Measurements from ENCODE around the gene LMO7.

The LMO7 gene

GRCh38 chr13:75635828-75636435 is at the start of gene LMO7:
TSS of gene LMO7 (plus strand) at chr13:75636330. CDS start at chr13:75636658, 328 bp downstream.
- DNase-seq (ENCODE audit: low read depth in 2 of 2), result peak; percentile 22 to 28

GRCh38 chr13:75587679-75588078 is 48.5 kb upstream of the LMO7 start:
- DNase-seq (ENCODE audit: low read depth in 2 of 2), result no peak

DNA sequence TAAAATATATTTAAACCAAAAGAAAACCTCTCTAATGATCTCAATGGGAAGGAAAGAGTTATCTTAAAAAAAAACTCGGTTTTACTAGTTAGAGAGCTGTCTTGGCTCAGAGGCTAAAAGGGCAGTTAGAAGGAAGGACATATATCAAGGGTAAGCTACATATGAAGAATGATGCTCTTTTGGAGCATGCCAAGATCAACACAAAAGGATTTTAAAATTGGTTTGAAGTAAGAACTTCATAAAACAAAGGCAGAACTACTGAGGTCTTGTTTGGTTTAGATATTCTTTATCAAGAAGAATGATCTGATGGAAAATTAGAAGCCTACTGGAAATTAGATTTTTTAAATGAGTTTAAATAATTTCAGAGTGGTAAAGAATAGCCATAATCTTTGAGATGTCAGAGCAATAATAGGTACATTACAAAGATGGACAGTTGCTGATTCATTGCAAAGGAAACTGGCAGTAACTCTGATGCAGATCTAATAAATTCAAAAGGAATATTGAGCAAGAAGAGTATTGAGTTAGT is 39.4 kb upstream of the LMO7 start:
- no peak for DNase-seq (ENCODE audit: low read depth in 2 of 2)

GRCh38 chr13:75600371-75600770 is 35.8 kb upstream of the LMO7 start:
- DNase-seq (ENCODE audit: low read depth in 2 of 2), result no peak

GRCh38 chr13:75603038-75603437 is 33.1 kb upstream of the LMO7 start:
- no peak for DNase-seq (ENCODE audit: low read depth in 2 of 2)

DNA sequence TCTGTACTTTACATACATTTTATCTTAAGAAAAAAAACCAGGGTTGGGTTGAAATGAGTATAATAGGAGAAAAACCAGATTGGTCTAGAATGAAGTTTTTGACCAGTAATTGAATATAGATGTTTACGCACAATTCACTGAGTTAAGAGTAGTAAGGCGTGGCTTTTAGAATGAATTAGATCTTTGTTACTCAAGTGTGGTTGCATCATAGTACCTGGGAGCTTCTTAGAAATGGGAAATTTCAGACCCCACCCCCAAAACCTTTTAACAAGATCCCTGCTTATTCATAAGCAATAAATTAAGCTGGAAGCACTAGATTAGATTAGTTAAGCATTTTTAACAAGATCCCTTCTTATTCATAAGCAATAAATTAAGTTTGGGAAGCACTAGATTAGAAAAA is 28.7 kb upstream of the LMO7 start:
- no peak for DNase-seq (ENCODE audit: low read depth in 2 of 2)

DNA sequence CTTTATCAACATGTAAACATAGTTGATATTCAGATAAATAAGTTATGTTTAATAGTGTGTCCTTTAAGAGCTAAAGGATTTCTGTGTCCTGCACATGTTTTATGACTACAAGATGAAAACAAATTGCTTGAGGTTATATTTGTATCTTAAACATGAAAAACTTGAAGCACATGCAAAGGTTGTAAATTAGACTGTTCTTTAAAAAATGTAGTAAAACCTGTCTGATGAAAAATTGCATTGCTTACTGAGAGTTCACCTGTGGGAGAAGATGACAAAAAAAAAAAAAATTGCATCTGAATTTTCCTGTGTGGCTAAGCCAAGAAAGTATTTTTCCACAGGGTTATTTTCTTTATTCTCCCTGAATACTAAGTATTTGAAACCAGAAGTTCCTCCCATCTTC is 25.7 kb upstream of the LMO7 start:
- no peak for DNase-seq (ENCODE audit: low read depth in 2 of 2)

GRCh38 chr13:75612354-75612753 is 23.8 kb upstream of the LMO7 start:
- DNase-seq (ENCODE audit: low read depth in 2 of 2), result no peak

- no peak for DNase-seq (ENCODE audit: low read depth in 2 of 2)
These were observed 18.9 kb upstream of the LMO7 start for GRCh38 chr13:75617230-75617629.

DNA sequence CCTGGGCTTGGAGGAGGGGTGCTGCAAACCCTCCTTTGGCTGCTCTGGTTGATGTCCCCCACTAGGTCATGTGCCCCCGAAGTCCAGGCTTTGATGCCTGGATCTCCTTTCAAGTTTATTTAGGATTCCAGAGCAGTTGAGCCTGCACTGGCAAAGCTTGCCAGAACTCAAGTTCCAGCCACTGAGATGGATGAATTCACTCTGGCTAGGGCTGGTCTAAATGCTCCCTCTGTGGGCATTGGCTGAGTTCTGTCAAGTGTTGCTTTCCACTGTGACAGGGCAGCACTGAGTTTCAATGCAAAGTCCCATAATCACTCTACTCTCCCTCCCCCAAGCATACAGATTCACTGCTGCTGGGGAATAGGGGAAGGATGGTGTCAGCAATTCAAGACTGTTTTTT is 17.8 kb upstream of the LMO7 start:
- DNase-seq (ENCODE audit: low read depth in 2 of 2), result no peak

GRCh38 chr13:75620020-75620419 is 16.1 kb upstream of the LMO7 start:
- no peak for DNase-seq (ENCODE audit: low read depth in 2 of 2)

- DNase-seq (ENCODE audit: low read depth in 2 of 2), result no peak
These were observed 15.0 kb upstream of the LMO7 start for GRCh38 chr13:75621147-75621546.

DNA sequence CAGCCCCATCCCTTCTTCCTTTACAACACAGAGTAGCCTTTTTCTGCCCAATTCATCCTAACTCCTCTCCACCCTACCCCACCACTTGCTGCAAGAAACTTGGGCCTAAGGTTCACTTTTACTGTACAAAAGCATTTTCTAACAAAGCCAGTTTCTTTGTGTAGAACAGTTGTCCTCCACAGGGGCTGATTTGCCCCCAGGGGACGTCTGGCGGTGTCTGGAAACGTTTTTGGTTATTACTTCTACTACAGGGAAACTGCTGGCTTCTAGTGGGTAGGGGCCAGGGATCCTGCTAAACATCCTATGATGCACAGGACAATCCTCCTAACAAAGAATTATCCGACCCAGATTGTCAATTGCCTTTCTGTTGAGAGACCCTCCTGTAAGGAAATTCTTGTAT is 7.3 kb upstream of the LMO7 start:
- DNase-seq (ENCODE audit: low read depth in 2 of 2), result no peak

GRCh38 chr13:75633285-75633684 is 2.8 kb upstream of the LMO7 start:
- DNase-seq (ENCODE audit: low read depth in 2 of 2), result no peak

- no peak for DNase-seq (ENCODE audit: low read depth in 2 of 2)
These were observed 866 bp upstream of the LMO7 start for GRCh38 chr13:75635101-75635827.

DNA sequence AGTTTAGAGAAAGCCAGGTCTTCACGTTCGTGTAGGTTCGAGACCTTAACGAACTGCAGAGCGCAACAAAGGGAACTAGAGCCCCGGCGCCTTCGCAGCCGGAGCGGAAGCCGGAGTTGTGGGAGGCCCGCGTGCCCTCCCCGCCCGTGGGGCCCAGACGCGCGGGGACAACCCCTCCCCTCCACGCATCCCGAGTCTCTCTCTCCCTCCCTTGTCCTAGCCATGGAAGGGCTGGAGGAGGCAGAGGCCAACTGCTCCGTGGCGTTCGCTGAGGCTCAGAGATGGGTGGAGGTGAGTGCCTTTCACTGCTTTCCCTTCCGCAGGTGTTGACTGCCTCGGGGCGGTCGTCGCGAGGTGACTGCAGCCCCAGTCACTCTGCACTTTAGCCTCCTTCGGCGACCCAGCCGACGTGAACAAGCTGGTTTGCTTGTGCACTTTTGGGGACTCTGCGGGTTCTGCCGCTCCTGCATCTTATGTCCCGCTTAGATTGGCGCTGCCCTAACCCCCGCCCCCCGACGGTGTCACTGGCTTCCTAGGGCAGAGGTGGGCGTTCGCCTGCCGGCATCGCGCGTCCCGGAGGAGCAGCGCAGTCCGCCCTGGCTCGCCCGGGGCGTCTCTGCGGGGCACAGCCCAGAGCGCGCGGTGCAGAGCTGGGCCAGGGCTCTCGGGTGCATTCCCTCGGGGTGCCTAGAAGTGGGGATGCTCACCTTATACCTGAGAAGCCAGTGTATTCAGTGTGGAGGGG is 478 bp downstream of the LMO7 start:
- DNase-seq (ENCODE audit: low read depth in 2 of 2), result peak; percentile 21 to 25

GRCh38 chr13:75637181-75637750 is 1.1 kb downstream of the LMO7 start:
- no peak for DNase-seq (ENCODE audit: low read depth in 2 of 2)

- no peak for DNase-seq (ENCODE audit: low read depth in 2 of 2)
These were observed 3.3 kb downstream of the LMO7 start for GRCh38 chr13:75639454-75639853.

GRCh38 chr13:75641026-75641425 is 4.9 kb downstream of the LMO7 start:
- no peak for DNase-seq (ENCODE audit: low read depth in 2 of 2)

- DNase-seq (ENCODE audit: low read depth in 2 of 2), result no peak
These were observed 7.1 kb downstream of the LMO7 start for GRCh38 chr13:75643182-75643581.

GRCh38 chr13:75643693-75644092 is 7.6 kb downstream of the LMO7 start:
- no peak for DNase-seq (ENCODE audit: low read depth in 2 of 2)

DNA sequence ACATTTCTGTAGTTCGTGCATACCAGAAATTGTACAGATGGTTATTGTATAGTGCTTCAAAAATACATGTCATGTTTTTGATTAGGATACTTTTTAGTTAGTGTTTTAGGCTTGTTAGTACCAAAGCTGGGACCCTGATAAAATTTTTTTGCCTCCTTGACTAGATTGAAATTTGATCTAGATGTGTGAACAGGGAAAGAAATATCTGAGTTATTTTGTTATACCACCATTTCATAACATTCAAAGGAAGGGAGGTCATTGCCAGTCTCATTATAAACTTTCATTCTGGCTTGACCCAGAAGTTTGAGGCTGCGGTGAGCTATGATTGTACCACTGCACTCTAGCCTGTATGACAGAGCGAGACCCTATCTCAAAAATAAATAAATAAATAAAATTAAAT is 9.0 kb downstream of the LMO7 start:
- no peak for DNase-seq (ENCODE audit: low read depth in 2 of 2)
